Inflammatory macrophage treated with lipopolysaccharide for 1 hour (primary cell): Measurements from ENCODE around the gene PTGER3.
"Not testable (repeated sequence)": the region's sequence is repeated elsewhere in the genome, so short reads cannot be mapped to it uniquely, and the experiment has no call there.

ENCODE experiments used
- DNase-seq, 2 donors: peaks; one replicate each; pipeline ENCODE4 v3.0.0-alpha.2; 2020 to 2022

PTGER3 gene

DNA sequence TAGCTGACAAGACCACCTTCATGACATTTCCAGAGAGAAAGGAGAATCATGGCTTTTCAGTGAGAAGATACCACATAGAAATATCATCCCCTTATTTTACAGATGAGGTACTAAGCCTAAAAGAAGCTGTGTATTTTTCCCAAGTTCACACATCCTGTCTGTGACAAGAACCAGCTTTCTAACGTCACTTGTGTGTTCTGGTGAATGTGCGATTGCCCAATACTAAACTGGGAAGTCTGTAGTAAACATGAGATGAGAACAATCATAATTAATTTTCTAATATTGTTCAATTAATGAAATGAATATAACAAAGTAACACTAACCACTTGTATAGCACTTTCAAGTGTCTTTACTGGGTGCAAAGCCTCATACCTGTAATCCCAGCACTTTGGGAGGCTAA lies 46.0 kb downstream of the PTGER3 start:
- peak in 1 of 2 donors; percentile 16 for DNase-seq

GRCh38 chr1:70997793-70998192 lies 49.8 kb downstream of the PTGER3 start:
- DNase-seq = no peak

GRCh38 chr1:70994753-70995268 lies 52.8 kb downstream of the PTGER3 start:
- no peak for DNase-seq

GRCh38 chr1:70993798-70994197 lies 53.8 kb downstream of the PTGER3 start:
- DNase-seq = no peak

DNA sequence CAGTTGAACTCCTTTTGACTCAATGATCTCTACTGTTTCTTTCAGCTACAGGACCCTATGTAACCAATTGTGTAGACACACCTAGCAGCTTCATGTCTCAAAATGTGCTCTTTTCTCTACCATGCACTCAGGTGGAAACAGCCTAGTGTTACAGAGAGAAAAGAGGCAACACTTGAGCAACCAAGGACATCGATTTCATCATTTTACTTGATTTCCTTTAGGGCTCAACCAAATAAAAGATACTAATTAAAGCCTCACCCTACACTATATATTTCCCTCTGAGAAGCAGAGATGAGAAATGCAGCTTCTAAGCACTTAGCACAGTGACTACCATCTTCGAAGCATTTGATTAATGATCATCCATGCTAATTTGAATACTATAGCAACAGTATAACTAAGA lies 55.1 kb downstream of the PTGER3 start:
- no peak for DNase-seq

- DNase-seq = no peak
Observed at GRCh38 chr1:70990469-70991253, 57.0 kb downstream of the PTGER3 start.

- no peak for DNase-seq
Observed at GRCh38 chr1:70987497-70987896, 60.1 kb downstream of the PTGER3 start.

DNA sequence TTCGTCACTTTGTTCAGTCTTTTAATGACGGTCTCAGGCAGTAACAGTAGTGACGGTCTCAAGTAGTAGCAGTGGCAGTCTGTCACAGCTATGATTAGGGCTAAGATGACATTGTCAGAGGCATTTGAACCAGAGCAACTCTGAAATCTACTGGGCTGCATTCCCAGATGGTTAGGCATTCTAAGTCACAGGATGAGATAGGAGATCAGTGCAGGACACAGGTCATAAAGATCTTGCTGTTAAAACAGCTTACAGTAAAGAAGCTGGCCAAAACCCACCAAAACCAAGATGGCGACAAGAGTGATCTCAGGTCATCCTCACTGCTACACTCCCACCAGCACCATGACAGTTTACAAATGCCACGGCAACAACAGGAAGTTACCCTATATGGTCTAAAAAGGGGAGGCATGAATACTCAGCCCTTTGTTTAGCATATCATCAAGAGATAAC lies 61.8 kb downstream of the PTGER3 start:
- DNase-seq = not testable (repeated sequence)

DNA sequence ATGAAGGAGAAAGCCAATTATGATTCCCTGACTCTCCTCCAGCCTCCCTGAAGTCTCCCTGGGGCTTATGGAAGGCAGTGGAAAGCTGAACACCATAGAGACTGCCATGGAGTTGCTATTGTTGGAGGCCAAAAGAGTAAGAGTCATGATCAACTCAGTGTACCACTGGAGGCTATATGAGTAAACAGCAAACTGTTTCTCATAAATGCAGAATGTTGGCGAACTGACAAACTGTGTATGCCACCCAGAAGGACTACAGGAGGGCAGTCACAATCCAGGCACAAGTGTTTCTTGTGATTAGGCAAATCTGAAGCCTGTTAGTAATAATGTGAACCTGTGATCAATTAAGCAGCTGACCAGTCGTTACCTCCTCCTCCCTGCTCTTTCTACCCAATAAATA lies 62.3 kb downstream of the PTGER3 start:
- DNase-seq = not testable (repeated sequence)

DNA sequence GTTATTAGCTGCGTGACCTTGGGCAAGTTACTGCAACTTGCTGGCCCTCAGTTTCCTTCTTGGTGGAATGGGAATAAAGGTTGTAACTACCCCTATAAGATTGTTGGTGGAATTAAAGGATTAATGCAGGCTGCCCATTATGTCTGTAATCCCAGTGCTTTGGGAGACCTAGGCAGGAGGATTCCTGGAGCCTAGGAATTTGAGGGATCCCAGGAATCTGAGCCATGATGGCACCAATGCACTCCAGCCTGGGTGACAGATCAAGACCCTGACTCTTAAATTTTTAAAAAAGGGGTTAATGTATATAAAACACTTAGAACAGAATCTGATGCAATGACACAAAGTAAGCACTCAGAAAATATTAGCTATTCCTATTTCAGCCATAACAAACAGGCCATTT lies 67.3 kb downstream of the PTGER3 start:
- DNase-seq = no peak

- peak; percentile 50 to 63 for DNase-seq
Observed at GRCh38 chr1:70979881-70980280, 67.7 kb downstream of the PTGER3 start.

DNA sequence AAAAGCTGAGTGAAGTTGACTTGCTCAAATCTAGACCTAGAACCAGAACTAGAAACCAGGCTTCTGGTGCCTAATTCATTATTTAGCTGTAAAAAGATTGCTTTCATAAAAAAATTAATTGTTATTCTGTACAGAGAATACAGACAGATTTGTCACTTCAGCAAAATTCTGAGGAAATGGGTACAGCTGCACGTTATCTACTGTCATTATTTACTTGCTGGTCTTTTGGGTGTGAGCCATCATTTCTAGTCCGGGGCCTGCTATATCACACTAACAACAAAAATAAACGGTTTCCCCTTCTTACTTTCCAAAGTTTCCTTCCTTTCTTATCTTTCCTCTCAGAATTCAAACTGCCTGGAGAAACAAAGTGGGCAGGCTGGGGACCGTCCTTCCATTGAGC lies 68.3 kb downstream of the PTGER3 start:
- DNase-seq = peak in 1 of 2 donors; percentile 2

DNA sequence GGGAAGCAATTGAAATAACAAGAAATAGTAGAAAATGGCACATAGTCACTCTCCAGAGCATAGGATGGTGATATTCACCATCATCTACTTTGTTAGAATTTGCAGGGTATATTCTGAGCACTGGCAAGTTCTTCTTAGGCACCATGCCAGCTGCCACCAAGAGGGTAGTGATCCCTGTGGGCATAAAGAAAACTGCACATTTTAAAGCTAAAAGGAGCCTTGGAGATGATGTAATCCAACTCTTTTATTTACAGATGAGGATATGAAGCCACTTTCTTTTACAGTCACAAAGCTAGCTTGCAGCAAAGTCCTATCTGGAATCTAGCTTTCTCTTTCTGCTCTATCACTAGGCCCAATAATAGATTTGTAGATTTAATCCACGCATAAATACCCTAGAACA lies 69.0 kb downstream of the PTGER3 start:
- DNase-seq = peak; percentile 32 to 50

- DNase-seq = no peak
Observed at GRCh38 chr1:70977575-70977974, 70.0 kb downstream of the PTGER3 start.

DNA sequence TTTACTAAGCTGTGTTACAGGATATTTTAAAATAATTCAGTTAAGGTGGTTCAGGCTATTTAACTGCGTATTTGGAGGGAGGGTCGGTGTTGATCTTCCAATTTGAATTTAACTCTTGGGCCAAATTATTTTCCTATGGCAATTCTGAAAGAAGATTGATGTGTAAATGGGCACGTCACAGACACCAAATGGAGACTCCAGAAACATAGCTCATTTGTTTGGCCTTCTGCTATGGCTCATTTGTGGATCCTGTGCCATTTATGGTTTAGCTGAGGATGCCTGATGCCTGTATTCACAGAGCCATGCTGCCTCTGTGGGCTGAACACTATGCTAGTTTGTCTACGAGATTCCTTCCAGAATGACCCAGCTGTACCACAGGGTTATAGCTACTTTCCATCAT lies 70.6 kb downstream of the PTGER3 start:
- DNase-seq = no peak

DNA sequence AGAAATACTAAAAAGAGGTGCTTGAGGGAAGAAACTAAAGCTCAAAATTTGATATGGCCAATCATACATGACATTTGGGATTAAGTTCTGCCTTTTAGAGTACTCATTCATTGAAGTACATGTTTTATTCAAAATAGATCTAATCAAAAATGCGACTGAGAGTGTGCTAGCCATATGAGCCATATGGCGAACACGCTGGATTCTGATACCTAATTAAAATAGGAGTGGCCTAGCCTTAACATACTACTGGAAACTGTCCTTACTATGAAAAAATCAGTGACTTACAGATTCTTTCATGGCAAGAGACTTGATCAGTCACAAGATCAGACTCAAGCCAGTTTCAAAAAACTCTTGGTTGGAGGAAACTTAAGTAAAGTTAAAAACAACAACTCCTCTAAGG lies 73.9 kb downstream of the PTGER3 start:
- DNase-seq = no peak

DNA sequence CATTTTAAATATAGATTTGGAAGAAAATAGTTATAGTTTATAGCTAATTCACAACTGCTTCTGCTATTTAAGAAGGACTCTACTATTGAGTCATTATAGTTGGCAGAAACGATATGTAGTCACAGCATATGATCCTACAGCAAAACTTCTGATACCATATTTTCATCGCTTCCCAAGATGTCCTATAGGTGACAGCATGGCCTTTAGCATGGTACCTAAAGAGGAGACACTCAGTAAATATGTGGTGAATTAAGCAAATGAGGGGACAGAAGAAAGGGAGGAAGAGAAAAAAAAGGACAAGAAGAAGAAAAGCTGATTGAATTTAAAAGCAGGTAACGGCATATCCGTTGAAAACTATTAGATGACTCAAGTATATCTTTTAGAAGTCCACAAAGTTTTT lies 77.2 kb downstream of the PTGER3 start:
- DNase-seq = no peak

GRCh38 chr1:70966018-70966638 lies 81.5 kb downstream of the PTGER3 start:
- peak in 1 of 2 donors; percentile 38 for DNase-seq

GRCh38 chr1:70963374-70963773 lies 84.2 kb downstream of the PTGER3 start:
- no peak for DNase-seq

DNA sequence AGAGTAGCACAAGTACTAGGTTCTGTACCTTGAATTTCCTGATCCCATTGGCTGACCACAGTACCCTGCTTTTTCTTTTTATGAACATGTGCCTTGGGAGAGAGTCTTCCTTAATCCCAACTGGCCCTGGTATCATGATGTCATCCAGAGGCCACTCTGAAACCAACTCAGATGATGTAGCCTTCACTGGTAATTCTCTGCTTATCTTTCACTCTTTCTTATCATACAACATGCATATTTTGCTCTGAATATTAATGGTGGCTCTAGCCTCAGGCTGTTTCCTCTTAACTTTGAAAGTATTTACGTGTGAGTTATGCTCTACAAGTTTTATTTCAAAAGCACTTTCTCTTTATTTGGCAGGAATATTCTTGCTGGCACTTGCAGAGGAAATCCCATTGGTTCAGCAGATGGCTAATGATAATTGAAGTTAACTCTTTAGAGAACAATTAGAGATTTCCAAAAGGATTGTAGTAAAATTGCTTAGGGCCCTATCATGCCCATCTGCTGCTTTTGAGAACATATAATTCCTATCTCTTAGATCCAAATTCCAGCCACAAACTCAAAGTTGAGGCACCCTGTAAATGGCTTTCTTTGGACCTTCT lies 86.1 kb downstream of the PTGER3 start:
- no peak for DNase-seq

- peak in 1 of 2 donors; percentile 10 for DNase-seq
Observed at GRCh38 chr1:70948396-70949017, 99.1 kb downstream of the PTGER3 start.

- DNase-seq = no peak
Observed at GRCh38 chr1:70947835-70948234, 99.8 kb downstream of the PTGER3 start.

DNA sequence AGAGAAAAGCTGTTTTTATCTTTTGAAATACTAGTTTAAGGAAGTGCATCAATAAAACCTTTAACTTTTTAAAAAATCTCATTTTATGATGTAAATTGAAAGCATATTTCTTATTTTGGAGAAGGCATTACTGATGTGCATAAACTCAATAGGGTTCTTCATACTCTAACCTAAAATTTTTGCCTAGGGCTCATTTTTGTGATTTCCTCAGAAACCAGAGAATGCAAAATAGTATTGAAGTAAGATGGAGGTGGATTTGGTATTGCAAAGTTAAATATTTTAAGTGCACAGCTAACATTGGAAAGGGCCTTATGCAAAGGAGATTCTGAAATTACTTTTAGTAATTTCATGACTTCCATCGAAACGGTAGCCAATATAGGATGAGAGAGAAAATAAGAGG lies 101.9 kb downstream of the PTGER3 start:
- no peak for DNase-seq
